ENCODE measurements around the gene RAP1A.
"Not testable (repeated sequence)": the region's sequence is repeated elsewhere in the genome, so short reads cannot be mapped to it uniquely, and the experiment has no call there.

The RAP1A gene

GRCh38 chr1:111738436-111739193 is 119.0 kb downstream of the RAP1A start:
- DNase-seq = peak; percentile 56

GRCh38 chr1:111739194-111739924 is 119.8 kb downstream of the RAP1A start, which contains the start of gene INKA2:
Gene INKA2 (minus strand): TSS chr1:111739395. CDS start chr1:111739242, 153 bp downstream.
- DNase-seq = peak; percentile 79

GRCh38 chr1:111739925-111740765 is 120.6 kb downstream of the RAP1A start:
- no peak for DNase-seq

GRCh38 chr1:111742292-111742691 is 122.7 kb downstream of the RAP1A start:
- not testable (repeated sequence) for DNase-seq

GRCh38 chr1:111742938-111743549 is 123.5 kb downstream of the RAP1A start:
- no peak for DNase-seq

GRCh38 chr1:111743679-111744101 is 124.1 kb downstream of the RAP1A start:
- no peak for DNase-seq

GRCh38 chr1:111745675-111746613 is 126.4 kb downstream of the RAP1A start:
- no peak for DNase-seq

- no peak for DNase-seq
These were observed 127.0 kb downstream of the RAP1A start for GRCh38 chr1:111746614-111746999.

- DNase-seq = peak; percentile 66
These were observed 127.7 kb downstream of the RAP1A start for GRCh38 chr1:111747282-111747734.

- DNase-seq = no peak
These were observed 128.4 kb downstream of the RAP1A start for GRCh38 chr1:111747947-111748346.

- no peak for DNase-seq
These were observed 130.0 kb downstream of the RAP1A start for GRCh38 chr1:111749628-111750027.

GRCh38 chr1:111750856-111751255 is 131.3 kb downstream of the RAP1A start:
- DNase-seq = no peak

- DNase-seq = no peak
These were observed 132.5 kb downstream of the RAP1A start for GRCh38 chr1:111751906-111752575.

- peak; percentile 20 for DNase-seq
These were observed 135.4 kb downstream of the RAP1A start for GRCh38 chr1:111754984-111755330.

- DNase-seq = peak; percentile 93
These were observed 135.9 kb downstream of the RAP1A start, which contains the start of gene DDX20 for GRCh38 chr1:111755331-111756123. Gene DDX20 (plus strand): TSS chr1:111755901. CDS start chr1:111755925, 24 bp downstream.

- no peak for DNase-seq
These were observed 136.5 kb downstream of the RAP1A start for GRCh38 chr1:111756124-111756513.

GRCh38 chr1:111758373-111758772 is 138.8 kb downstream of the RAP1A start:
- DNase-seq = no peak

- no peak for DNase-seq
These were observed 142.1 kb downstream of the RAP1A start for GRCh38 chr1:111761717-111762116.

GRCh38 chr1:111762332-111762731 is 142.7 kb downstream of the RAP1A start:
- DNase-seq = no peak
